Activated naive CD8-positive, alpha-beta T cell treated with anti-CD3 and anti-CD28 coated beads, Interleukin-2, amount 10 ng/mL, durations not matched to agents 7 days and 5 days (primary cell): ENCODE measurements around the gene ASAH2B. TPM values are rescaled to one million over a fixed set of nuclear protein-coding genes. Genes with fewer than 3 reads are reported as not detected.
"Not testable (repeated sequence)": the region's sequence is repeated elsewhere in the genome, so short reads cannot be mapped to it uniquely, and the experiment has no call there.

ENCODE experiments used
- ATAC-seq: fragments of 150-1000 bp; cut with Tn5 transposase; one replicate; pipeline ENCODE4 v1.10.0; 2021; ENCODE audit warnings: low read depth, moderate library complexity
- POLR2A ChIA-PET: fragments of 350-600 bp; sonication (Branson Sonifier 250); formaldehyde crosslinking; loops from one replicate; lab custom pipeline; 2021; ENCODE audit warnings: antibody characterized with exemption; lab: Charles Lee
- DNase-seq: peaks from one replicate; pipeline ENCODE4 v3.0.0; 2021
- H3K27ac Mint-ChIP-seq: one replicate; pipeline ENCODE4 v1.8.0; 2022; ENCODE audit warnings: mild to moderate bottlenecking, mixed read lengths
- H3K27me3 Mint-ChIP-seq: one replicate; pipeline ENCODE4 v1.8.0; 2022; ENCODE audit warnings: mild to moderate bottlenecking, moderate library complexity, mixed read lengths
- H3K36me3 Mint-ChIP-seq: one replicate; pipeline ENCODE4 v1.8.0; 2021; ENCODE audit warnings: mild to moderate bottlenecking, mixed read lengths
- H3K4me1 Mint-ChIP-seq: one replicate; pipeline ENCODE4 v1.8.0; 2021; ENCODE audit warnings: mixed read lengths
- H3K4me3 Mint-ChIP-seq: one replicate; pipeline ENCODE4 v1.8.0; 2022; ENCODE audit warnings: mild to moderate bottlenecking, moderate library complexity, mixed read lengths
- H3K9me3 Mint-ChIP-seq: one replicate; pipeline ENCODE4 v1.8.0; 2021; ENCODE audit warnings: mixed read lengths
- total RNA-seq, 2 experiments: library from RNA; stranded (reverse); gene quantifications; one replicate each; pipeline ENCODE4 v1.2.3, GENCODE V29; 2021

Gene ASAH2B
- total RNA-seq, result 1 to 10 TPM; 4.2 to 4.4 TPM

GRCh38 chr10:50739618-50740292, at the start of gene ASAH2B:
TSS of gene ASAH2B (plus strand) at chr10:50739936. CDS start at chr10:50745131, 5,195 bp downstream.
- DNase-seq (peak; percentile 80), ATAC-seq (peak; percentile 82)
- no peaks in the 10 kb centered on the region for H3K36me3 Mint-ChIP-seq
- H3K27me3 Mint-ChIP-seq, result peaks cover 15% of the 10 kb centered on the region
- H3K27ac Mint-ChIP-seq, result peak within 1 kb of the TSS; percentile 81
- no peaks in the 10 kb centered on the region for H3K9me3 Mint-ChIP-seq
- POLR2A ChIA-PET, result interaction anchor here (1.0 kb wide), 1 partner anchor 79 kb away, joined by 6 read pairs; no protein-coding TSS in a partner anchor
- peak within 1 kb of the TSS; percentile 92 for H3K4me3 Mint-ChIP-seq
- H3K4me1 Mint-ChIP-seq, result peaks cover 18% of the 10 kb centered on the region

- H3K9me3 Mint-ChIP-seq, ATAC-seq, DNase-seq, H3K36me3 Mint-ChIP-seq, H3K27me3 Mint-ChIP-seq, H3K4me3 Mint-ChIP-seq, POLR2A ChIA-PET, H3K27ac Mint-ChIP-seq, H3K4me1 Mint-ChIP-seq: not testable (repeated sequence)
These were observed 41.9 kb upstream of the ASAH2B start for GRCh38 chr10:50697819-50698218.

- H3K4me3 Mint-ChIP-seq, POLR2A ChIA-PET, H3K9me3 Mint-ChIP-seq, H3K4me1 Mint-ChIP-seq, DNase-seq, H3K27ac Mint-ChIP-seq, ATAC-seq, H3K27me3 Mint-ChIP-seq, H3K36me3 Mint-ChIP-seq: not testable (repeated sequence)
These were observed 37.8 kb upstream of the ASAH2B start for GRCh38 chr10:50701947-50702346.

- H3K27me3 Mint-ChIP-seq, H3K36me3 Mint-ChIP-seq, H3K4me1 Mint-ChIP-seq: not testable (repeated sequence)
These were observed 36.7 kb upstream of the ASAH2B start for GRCh38 chr10:50702997-50703396.

GRCh38 chr10:50704436-50705079, 35.2 kb upstream of the ASAH2B start:
- H3K4me3 Mint-ChIP-seq, ATAC-seq, H3K27me3 Mint-ChIP-seq, H3K4me1 Mint-ChIP-seq, H3K9me3 Mint-ChIP-seq, H3K27ac Mint-ChIP-seq, POLR2A ChIA-PET, H3K36me3 Mint-ChIP-seq, DNase-seq: not testable (repeated sequence)

More at GRCh38 chr10:50702997-50703396, 36.7 kb upstream of the ASAH2B start:
- H3K27ac Mint-ChIP-seq, POLR2A ChIA-PET, DNase-seq, H3K4me3 Mint-ChIP-seq, H3K9me3 Mint-ChIP-seq, ATAC-seq: not testable (repeated sequence)

GRCh38 chr10:50706006-50706405, 33.7 kb upstream of the ASAH2B start:
- H3K9me3 Mint-ChIP-seq, ATAC-seq, POLR2A ChIA-PET, H3K27me3 Mint-ChIP-seq, H3K4me3 Mint-ChIP-seq, DNase-seq, H3K4me1 Mint-ChIP-seq, H3K36me3 Mint-ChIP-seq, H3K27ac Mint-ChIP-seq: not testable (repeated sequence)

GRCh38 chr10:50710241-50710640, 29.5 kb upstream of the ASAH2B start:
- H3K36me3 Mint-ChIP-seq, POLR2A ChIA-PET, H3K4me3 Mint-ChIP-seq, H3K9me3 Mint-ChIP-seq, DNase-seq, H3K27me3 Mint-ChIP-seq, ATAC-seq, H3K4me1 Mint-ChIP-seq, H3K27ac Mint-ChIP-seq: not testable (repeated sequence)

GRCh38 chr10:50723812-50724211, 15.9 kb upstream of the ASAH2B start:
- H3K9me3 Mint-ChIP-seq, result not testable (repeated sequence)

GRCh38 chr10:50728112-50728511, 11.6 kb upstream of the ASAH2B start:
- peaks cover 26% of the 10 kb centered on the region for H3K27me3 Mint-ChIP-seq
- H3K27ac Mint-ChIP-seq, H3K4me1 Mint-ChIP-seq, H3K36me3 Mint-ChIP-seq, H3K4me3 Mint-ChIP-seq, ATAC-seq, DNase-seq, POLR2A ChIA-PET, H3K9me3 Mint-ChIP-seq: not testable (repeated sequence)

More at GRCh38 chr10:50723812-50724211, 15.9 kb upstream of the ASAH2B start:
- POLR2A ChIA-PET, H3K4me1 Mint-ChIP-seq, H3K4me3 Mint-ChIP-seq, H3K36me3 Mint-ChIP-seq, H3K27ac Mint-ChIP-seq, ATAC-seq, DNase-seq: not testable (repeated sequence)
- peaks cover 29% of the 10 kb centered on the region for H3K27me3 Mint-ChIP-seq

- peak overlapping the region; percentile 92 for H3K4me3 Mint-ChIP-seq
- not testable (repeated sequence) for DNase-seq, H3K36me3 Mint-ChIP-seq, H3K9me3 Mint-ChIP-seq
- H3K27ac Mint-ChIP-seq, result peak overlapping the region; percentile 81
- POLR2A ChIA-PET, result interaction anchor here (1.0 kb wide), 1 partner anchor 79 kb away, joined by 6 read pairs; no protein-coding TSS in a partner anchor
- H3K27me3 Mint-ChIP-seq, result peaks cover 21% of the 10 kb centered on the region
- H3K4me1 Mint-ChIP-seq, result peaks cover 18% of the 10 kb centered on the region
- peak; percentile 10 for ATAC-seq
These were observed 634 bp upstream of the ASAH2B start for GRCh38 chr10:50738987-50739617.

GRCh38 chr10:50740293-50740648, 535 bp downstream of the ASAH2B start:
- Mint-ChIP-seq H3K9me3 (no peaks in the 10 kb centered on the region), H3K4me1 (peaks cover 18% of the 10 kb centered on the region), H3K27me3 (peaks cover 9% of the 10 kb centered on the region), H3K27ac (peak overlapping the region; percentile 81), H3K4me3 (peak overlapping the region; percentile 92), H3K36me3 (no peaks in the 10 kb centered on the region)
- ATAC-seq (peak; percentile 46), DNase-seq (no peak)
- POLR2A ChIA-PET, result interaction anchor here (1.0 kb wide), 1 partner anchor 80 kb away, joined by 6 read pairs; no protein-coding TSS in a partner anchor

GRCh38 chr10:50742820-50743219, 3.1 kb downstream of the ASAH2B start:
- ATAC-seq, POLR2A ChIA-PET, H3K36me3 Mint-ChIP-seq, H3K9me3 Mint-ChIP-seq, H3K4me3 Mint-ChIP-seq, DNase-seq, H3K27ac Mint-ChIP-seq, H3K27me3 Mint-ChIP-seq: not testable (repeated sequence)
- H3K4me1 Mint-ChIP-seq, result peaks cover 18% of the 10 kb centered on the region

GRCh38 chr10:50766774-50767513, 27.2 kb downstream of the ASAH2B start:
- ATAC-seq, H3K36me3 Mint-ChIP-seq, POLR2A ChIA-PET, H3K27ac Mint-ChIP-seq, H3K4me3 Mint-ChIP-seq, DNase-seq, H3K9me3 Mint-ChIP-seq, H3K27me3 Mint-ChIP-seq, H3K4me1 Mint-ChIP-seq: not testable (repeated sequence)
